HepG2 (cell line): ENCODE data around the gene CASTOR1.

Experiments used
- ATRX ChIP-seq: sonication (generic); formaldehyde crosslinking; IDR thresholded peaks from 2 replicates; pipeline ENCODE4 v1.4.0; 2020; ENCODE audit warnings: missing genetic modification reagents, borderline replicate concordance
- CREB1 ChIP-seq, 2 experiments: fragments of 450-650 bp in 1 of 2; IDR thresholded peaks; 2 replicates each; pipeline ENCODE4 v1.6.1; 2016 to 2017; ENCODE audit warnings: control low read depth in 1 of 2, mild to moderate bottlenecking in 1 of 2, missing compliant biosample characterization in 1 of 2, missing genetic modification characterization in 1 of 2
- ETS1 ChIP-seq: sonication (generic); formaldehyde crosslinking; IDR thresholded peaks from 2 replicates; pipeline ENCODE4 v1.4.0; 2020; ENCODE audit warnings: missing genetic modification reagents
- FIP1L1 ChIP-seq: fragments of 200-400 bp; formaldehyde crosslinking; IDR thresholded peaks from 2 replicates; pipeline ENCODE4 v1.6.1; 2018; ENCODE audit warnings: low read depth, mild to moderate bottlenecking, low read length, moderate library complexity, borderline replicate concordance; ENCODE audit not compliant: insufficient read depth
- HDAC2 ChIP-seq: sonication (generic); formaldehyde crosslinking; IDR thresholded peaks from 2 replicates; pipeline ENCODE4 v1.4.0; 2020; ENCODE audit warnings: missing genetic modification reagents
- JUND ChIP-seq: sonication (generic); formaldehyde crosslinking; IDR thresholded peaks from 2 replicates; pipeline ENCODE4 v1.8.0; 2022; ENCODE audit warnings: mild to moderate bottlenecking, missing genetic modification reagents
- NBN ChIP-seq: fragments of 450-650 bp; conservative IDR thresholded peaks from 2 replicates; pipeline ENCODE4 v1.6.1; 2017
- POLR2A ChIP-seq, 2 experiments: IDR thresholded peaks; 2 replicates each; pipeline ENCODE4 v1.6.1; 2011; ENCODE audit warnings: low read depth in 2 of 2, low read length in 2 of 2, mild to moderate bottlenecking in 1 of 2, moderate library complexity in 1 of 2; ENCODE audit not compliant: insufficient read depth in 1 of 2
- RBFOX2 ChIP-seq: fragments of 200-400 bp; formaldehyde crosslinking; IDR thresholded peaks from 2 replicates; pipeline ENCODE4 v1.6.1; 2017; ENCODE audit warnings: low read depth, mild to moderate bottlenecking, low read length
- REST ChIP-seq, 2 experiments: IDR thresholded peaks; 2 replicates each; pipeline ENCODE4 v1.6.1; 2011 to 2012; ENCODE audit warnings: low read length in 2 of 2, borderline replicate concordance in 1 of 2, low read depth in 1 of 2, mild to moderate bottlenecking in 1 of 2, moderate library complexity in 1 of 2
- SMC3 ChIP-seq: IDR thresholded peaks from 2 replicates; pipeline ENCODE4 v1.6.1; 2011; ENCODE audit warnings: low read length, improper control_type of control experiment
- TCF7L2 ChIP-seq: IDR thresholded peaks from 2 replicates; pipeline ENCODE4 v1.6.1; 2011; ENCODE audit warnings: mild to moderate bottlenecking, low read depth, low read length, moderate library complexity
- ZNF512 ChIP-seq: sonication (generic); formaldehyde crosslinking; IDR thresholded peaks from 2 replicates; pipeline ENCODE4 v1.4.0; 2020; ENCODE audit warnings: mild to moderate bottlenecking, missing genetic modification reagents

GRCh38 chr22:30251711-30252110 lies 37.6 kb downstream of the CASTOR1 start:
- no peak for TF ChIP-seq FIP1L1
- TF ChIP-seq JUND: no peak
- no peak for TF ChIP-seq ATRX (CRISPR knock-in tag)
- no peak for TF ChIP-seq ZNF512 (CRISPR knock-in tag)
- TF ChIP-seq SMC3: no peak
- TF ChIP-seq RBFOX2: no peak
- TF ChIP-seq CREB1 (IDR thresholded peaks at IDR 0.05): no peak
- no peak for TF ChIP-seq CREB1 (CRISPR knock-in tag; IDR thresholded peaks at IDR 0.05)
- TF ChIP-seq HDAC2: no peak
- no peak for TF ChIP-seq ETS1 (CRISPR knock-in tag)
- no peak for TF ChIP-seq TCF7L2
- no peak for TF ChIP-seq POLR2A (IDR thresholded peaks at IDR 0.05; ENCODE audit: insufficient read depth in 1 of 2, low read depth in 2 of 2, low read length in 2 of 2)
- no peak for TF ChIP-seq NBN
- TF ChIP-seq REST (IDR thresholded peaks at IDR 0.05; ENCODE audit: borderline replicate concordance in 1 of 2, low read depth in 1 of 2, low read length in 2 of 2): no peak
